OCI-LY3 (cell line): ENCODE measurements around the gene ZNF91.

Experiments used
- H2AFZ ChIP-seq: fragments of 200-600, 300-600 bp; shearing (Covaris generic); 2 replicates; pipeline ENCODE4 v1.6.0; 2014; ENCODE audit warnings: antibody characterized with exemption, low read depth, low read length
- H3K27ac ChIP-seq: fragments of 200-600, 300-600 bp; sonication (generic); 2 replicates; pipeline ENCODE4 v1.5.1; 2014; ENCODE audit warnings: mild to moderate bottlenecking, low read length, moderate library complexity, mixed read lengths
- H3K27me3 ChIP-seq: fragments of 200-600, 300-600 bp; sonication (generic); 2 replicates; pipeline ENCODE4 v1.6.1; 2014; ENCODE audit warnings: low read depth, low read length, mixed read lengths
- H3K36me3 ChIP-seq: fragments of 200-600, 300-600 bp; sonication (generic); replicated peaks from 2 replicates; pipeline ENCODE3; 2014; ENCODE audit warnings: low read depth, low read length, mixed read lengths
- H3K4me1 ChIP-seq: fragments of 300-600, 200-600 bp; sonication (generic); 2 replicates; pipeline ENCODE4 v1.6.1; 2014; ENCODE audit warnings: low read length, mixed read lengths
- H3K4me2 ChIP-seq: fragments of 200-600, 300-600 bp; sonication (generic); 2 replicates; pipeline ENCODE4 v1.6.1; 2014; ENCODE audit warnings: low read length, mixed read lengths
- H3K4me3 ChIP-seq: fragments of 300-600, 200-600 bp; sonication (generic); 2 replicates; pipeline ENCODE4 v1.5.1; 2014; ENCODE audit warnings: antibody characterized with exemption, mild to moderate bottlenecking, low read length, moderate library complexity
- H3K79me2 ChIP-seq: fragments of 300-600, 200-600 bp; shearing (Covaris generic); 2 replicates; pipeline ENCODE4 v1.6.1; 2014; ENCODE audit warnings: mild to moderate bottlenecking, low read length, mixed read lengths
- H3K9ac ChIP-seq: fragments of 300-600, 200-600 bp; shearing (Covaris generic); 2 replicates; pipeline ENCODE4 v1.6.0; 2014; ENCODE audit warnings: mild to moderate bottlenecking, low read length, moderate library complexity
- H3K9me3 ChIP-seq: fragments of 200-600, 300-600 bp; shearing (Covaris generic); 2 replicates; pipeline ENCODE4 v1.6.1; 2014; ENCODE audit warnings: low read length, mixed read lengths; ENCODE audit not compliant: insufficient read depth
- H4K20me1 ChIP-seq: fragments of 200-600, 300-600 bp; sonication (generic); 2 replicates; pipeline ENCODE4 v1.6.1; 2016; ENCODE audit warnings: low read length, mixed read lengths; ENCODE audit not compliant: insufficient read depth
- CTCF ChIP-seq: fragments of 200-600, 300-600 bp; sonication (generic); IDR thresholded peaks from 2 replicates; pipeline ENCODE4 v1.5.1; 2014; ENCODE audit warnings: antibody characterized with exemption, low read length, low read depth
- EZH2phosphoT487 ChIP-seq: fragments of 200-600 bp; shearing (Covaris generic); IDR thresholded peaks from 2 replicates; pipeline ENCODE4 v1.6.1; 2018; ENCODE audit warnings: antibody characterized with exemption, mixed run types, low read depth

ZNF91 gene

GRCh38 chr19:23403581-23404324, 8.5 kb upstream of the ZNF91 start:
- Histone ChIP-seq H3K4me2 (no peak overlapping the region), H3K9ac (no peak overlapping the region), H2AFZ (no peak overlapping the region), H3K79me2 (no peaks in the 10 kb centered on the region), H3K36me3 (peaks cover 6% of the 10 kb centered on the region), H3K4me3 (no peak overlapping the region), H3K27ac (no peak overlapping the region), H3K9me3 (peaks cover 4% of the 10 kb centered on the region; the same call in 1 of the 2 replicates), H4K20me1 (no peaks in the 10 kb centered on the region), H3K4me1 (no peaks in the 10 kb centered on the region), H3K27me3 (no peaks in the 10 kb centered on the region)
- TF ChIP-seq CTCF (no peak), EZH2phosphoT487 (no peak)

GRCh38 chr19:23403052-23403451, 7.8 kb upstream of the ZNF91 start:
- Histone ChIP-seq H3K9ac (no peak overlapping the region), H3K79me2 (no peaks in the 10 kb centered on the region), H3K27ac (no peak overlapping the region), H3K27me3 (no peaks in the 10 kb centered on the region), H3K4me3 (no peak overlapping the region), H2AFZ (no peak overlapping the region), H4K20me1 (no peaks in the 10 kb centered on the region), H3K9me3 (peaks cover 4% of the 10 kb centered on the region; the same call in 1 of the 2 replicates), H3K36me3 (peaks cover 6% of the 10 kb centered on the region), H3K4me1 (no peaks in the 10 kb centered on the region), H3K4me2 (no peak overlapping the region)
- TF ChIP-seq EZH2phosphoT487 (no peak), CTCF (no peak)

- no peaks in the 10 kb centered on the region for H4K20me1 ChIP-seq
Observed at GRCh38 chr19:23402388-23402787, 7.1 kb upstream of the ZNF91 start.

More at GRCh38 chr19:23402388-23402787, 7.1 kb upstream of the ZNF91 start:
- Histone ChIP-seq H3K27ac (no peak overlapping the region), H3K36me3 (peaks cover 6% of the 10 kb centered on the region), H3K27me3 (no peaks in the 10 kb centered on the region), H3K79me2 (no peaks in the 10 kb centered on the region), H2AFZ (no peak overlapping the region), H3K9me3 (no peaks in the 10 kb centered on the region), H3K4me3 (no peak overlapping the region), H3K4me2 (no peak overlapping the region), H3K9ac (no peak overlapping the region), H3K4me1 (no peaks in the 10 kb centered on the region)
- no peak for TF ChIP-seq CTCF
- no peak for TF ChIP-seq EZH2phosphoT487
